Hepatocyte (in vitro differentiated cells): Measurements from ENCODE around the gene BCOR. TPM values are rescaled to one million over a fixed set of nuclear protein-coding genes. Genes with fewer than 3 reads are reported as not detected.
A peak's percentile ranks its signal among the peaks of the same experiment; 100 is the strongest.

Experiments
- DNase-seq: peaks from one replicate; pipeline ENCODE4 v3.0.0-alpha.2; 2016; ENCODE audit warnings: low spot score
- H2AFZ ChIP-seq: fragments of 200-600 bp; sonication (generic); 2 replicates; pipeline ENCODE4 v1.6.0; 2016; ENCODE audit warnings: antibody characterized with exemption, mild to moderate bottlenecking
- H3K27ac ChIP-seq: fragments of 200-600 bp; sonication (generic); 2 replicates; pipeline ENCODE4 v1.5.1; 2016; ENCODE audit warnings: mild to moderate bottlenecking
- H3K27me3 ChIP-seq: fragments of 200-600 bp; sonication (generic); 2 replicates; pipeline ENCODE4 v1.6.1; 2016
- H3K36me3 ChIP-seq: fragments of 200-600 bp; sonication (generic); replicated peaks from 2 replicates; pipeline ENCODE4 v1.5.1; 2016; ENCODE audit warnings: low read depth; ENCODE audit not compliant: insufficient read depth
- H3K4me1 ChIP-seq: fragments of 200-600 bp; sonication (generic); 2 replicates; pipeline ENCODE4 v1.5.1; 2016; ENCODE audit warnings: mild to moderate bottlenecking, moderate library complexity; ENCODE audit not compliant: insufficient read depth
- H3K4me2 ChIP-seq: fragments of 200-600 bp; sonication (generic); 2 replicates; pipeline ENCODE4 v1.6.0; 2016
- H3K4me3 ChIP-seq: fragments of 200-600 bp; sonication (generic); 2 replicates; pipeline ENCODE4 v1.5.1; 2016; ENCODE audit warnings: mild to moderate bottlenecking
- H3K79me2 ChIP-seq: fragments of 200-600 bp; sonication (generic); 2 replicates; pipeline ENCODE4 v1.6.0; 2017; ENCODE audit warnings: mild to moderate bottlenecking
- H3K9me2 ChIP-seq: fragments of 200-600 bp; sonication (generic); replicated peaks from 2 replicates; pipeline ENCODE4 v1.6.0; 2017; ENCODE audit warnings: mild to moderate bottlenecking; ENCODE audit not compliant: insufficient read depth
- H3K9me3 ChIP-seq: fragments of 200-600 bp; sonication (generic); 2 replicates; pipeline ENCODE4 v1.5.1; 2016; ENCODE audit warnings: low read depth, mild to moderate bottlenecking
- H4K20me1 ChIP-seq: fragments of 200-600 bp; sonication (generic); 2 replicates; pipeline ENCODE4 v1.6.0; 2016; ENCODE audit warnings: mild to moderate bottlenecking; ENCODE audit not compliant: insufficient read depth, poor library complexity, severe bottlenecking
- CTCF ChIP-seq: fragments of 200-600 bp; sonication (generic); IDR thresholded peaks from 2 replicates; pipeline ENCODE4 v1.5.1; 2016; ENCODE audit warnings: antibody characterized with exemption, mild to moderate bottlenecking; ENCODE audit not compliant: poor library complexity
- EZH2 ChIP-seq: fragments of 200-600 bp; sonication (generic); IDR thresholded peaks from 2 replicates; pipeline ENCODE4 v1.6.1; 2016; ENCODE audit warnings: antibody characterized with exemption, mild to moderate bottlenecking, borderline replicate concordance
- EZH2phosphoT487 ChIP-seq: fragments of 200-600 bp; sonication (generic); IDR thresholded peaks from one replicate; pipeline ENCODE4 v1.6.1; 2018; ENCODE audit warnings: antibody characterized with exemption, mild to moderate bottlenecking, low read depth, moderate library complexity; ENCODE audit not compliant: unreplicated experiment, severe bottlenecking
- WGBS: methylation state at CpG from one replicate; pipeline ENCODE4 v1.1.6; 2016; ENCODE audit warnings: low lambda C conversion rate; ENCODE audit errors: missing lambda C conversion rate; 5-methylcytosine and 5-hydroxymethylcytosine counted together
- polyA plus RNA-seq: library from polyadenylated mRNA; unstranded; fragments of >200 nt; fragmentation: Nextera tagmentation; extraction: Ambion mirVana; gene quantifications from 2 replicates; pipeline ENCODE4 v1.2.1, GENCODE V29; 2016
- total RNA-seq: library from RNA; depleted of rRNA; stranded (reverse); fragments of >200 nt; gene quantifications from 2 replicates; pipeline ENCODE4 v1.2.3, GENCODE V29; 2014

Gene BCOR
- total and polyA plus RNA-seq, 2 experiments from 2014 or later, result 13.6 to 22.9 TPM

GRCh38 chrX:40096395-40097091 is 1.2 kb downstream of the BCOR start:
- peak overlapping the region; percentile 34 for H2AFZ ChIP-seq

DNA sequence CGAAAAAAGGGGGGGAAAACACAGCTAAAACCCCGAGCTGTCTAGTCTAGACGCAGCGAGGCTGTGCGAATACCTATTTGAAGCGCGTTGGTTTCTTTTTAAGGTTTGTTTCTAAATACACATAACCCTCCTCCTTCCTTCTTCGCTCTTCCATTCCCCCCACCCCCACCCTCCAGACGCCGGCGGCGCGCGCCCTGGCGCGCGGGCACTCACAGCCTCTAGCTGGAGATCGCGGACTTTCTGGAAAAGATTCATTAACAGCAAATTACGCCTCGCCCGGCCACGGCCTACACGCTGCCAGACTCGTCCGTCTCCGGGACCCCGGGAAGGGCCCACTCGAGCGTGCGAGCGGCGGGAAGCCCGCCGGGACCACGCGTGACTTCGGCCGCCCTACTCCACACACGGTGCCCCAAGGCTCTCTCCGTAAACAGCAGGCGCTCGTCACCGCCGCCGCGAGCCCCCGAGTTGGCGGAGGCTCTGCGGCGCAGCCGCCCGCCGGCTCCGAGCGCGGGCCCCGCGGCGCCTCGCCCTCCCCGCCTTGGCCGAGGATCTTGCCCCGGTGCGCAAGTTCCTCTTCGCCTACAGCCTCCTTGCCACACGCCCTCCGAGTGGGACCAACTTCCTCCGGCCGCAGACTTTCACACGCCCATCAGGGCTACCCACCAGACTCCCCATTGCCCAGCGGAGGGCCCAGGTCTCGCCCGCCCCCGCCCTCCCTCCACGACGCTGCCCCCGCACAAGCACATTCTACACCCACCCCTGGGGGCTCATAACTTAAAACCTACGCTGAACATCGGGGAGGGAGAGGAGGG is 2.0 kb downstream of the BCOR start:
- DNase-seq, result peak; percentile 46
- Histone ChIP-seq H3K9me3 (no peaks in the 10 kb centered on the region), H3K4me1 (peaks cover 62% of the 10 kb centered on the region), H4K20me1 (peaks cover 43% of the 10 kb centered on the region), H3K27me3 (peaks cover 57% of the 10 kb centered on the region), H3K9me2 (no peaks in the 10 kb centered on the region), H3K4me2 (peak overlapping the region; percentile 99), H3K36me3 (no peaks in the 10 kb centered on the region), H3K79me2 (peaks cover 68% of the 10 kb centered on the region), H2AFZ (no peak overlapping the region), H3K4me3 (peak overlapping the region; percentile 86), H3K27ac (peak overlapping the region; percentile 88)
- TF ChIP-seq EZH2phosphoT487 (no peak), EZH2 (peak; percentile 25), CTCF (no peak)
- WGBS, result 9% methylated on average over 70 of the region's 80 CpGs

More at GRCh38 chrX:40096395-40097091, 1.2 kb downstream of the BCOR start:
- Histone ChIP-seq H3K27me3 (peaks cover 57% of the 10 kb centered on the region), H4K20me1 (peaks cover 36% of the 10 kb centered on the region), H3K36me3 (no peaks in the 10 kb centered on the region), H3K4me1 (peaks cover 54% of the 10 kb centered on the region), H3K9me3 (no peaks in the 10 kb centered on the region), H3K4me2 (peak overlapping the region; percentile 99), H3K9me2 (no peaks in the 10 kb centered on the region), H3K27ac (peak overlapping the region; percentile 88), H3K4me3 (peak overlapping the region; percentile 86), H3K79me2 (peaks cover 61% of the 10 kb centered on the region)
- no peak for TF ChIP-seq EZH2
- no peak for TF ChIP-seq EZH2phosphoT487
- DNase-seq, result peak; percentile 68
- 13% methylated on average over 45 of the region's 66 CpGs for WGBS

- Histone ChIP-seq H3K79me2 (peaks cover 75% of the 10 kb centered on the region), H2AFZ (no peak overlapping the region), H3K4me2 (peak overlapping the region; percentile 99), H3K4me3 (peak overlapping the region; percentile 47), H3K9me2 (no peaks in the 10 kb centered on the region), H3K9me3 (no peaks in the 10 kb centered on the region), H4K20me1 (peaks cover 50% of the 10 kb centered on the region), H3K36me3 (no peaks in the 10 kb centered on the region), H3K27ac (peak overlapping the region; percentile 88), H3K27me3 (peaks cover 55% of the 10 kb centered on the region), H3K4me1 (peaks cover 65% of the 10 kb centered on the region)
- no peak for DNase-seq
- WGBS, result 12% methylated on average over 32 of the region's 33 CpGs
- TF ChIP-seq EZH2 (peak; percentile 51), CTCF (no peak)
Measured at GRCh38 chrX:40094900-40095582, 2.7 kb downstream of the BCOR start.
